HG02943 (cell line): ENCODE data around the gene RNPEPL1.
A peak's percentile ranks its signal among the peaks of the same experiment; 100 is the strongest.
"Not testable (repeated sequence)": the region's sequence is repeated elsewhere in the genome, so short reads cannot be mapped to it uniquely, and the experiment has no call there.

Experiments used
- ATAC-seq: cut with Tn5 transposase; IDR thresholded peaks from one replicate; pipeline ENCODE4 v1.9.1; 2021; ENCODE audit warnings: mild to moderate bottlenecking, low read depth, moderate library complexity; ENCODE audit not compliant: unreplicated experiment

Gene RNPEPL1

GRCh38 chr2:240532031-240532775 lies 36.1 kb upstream of the RNPEPL1 start:
- no peak for ATAC-seq

DNA sequence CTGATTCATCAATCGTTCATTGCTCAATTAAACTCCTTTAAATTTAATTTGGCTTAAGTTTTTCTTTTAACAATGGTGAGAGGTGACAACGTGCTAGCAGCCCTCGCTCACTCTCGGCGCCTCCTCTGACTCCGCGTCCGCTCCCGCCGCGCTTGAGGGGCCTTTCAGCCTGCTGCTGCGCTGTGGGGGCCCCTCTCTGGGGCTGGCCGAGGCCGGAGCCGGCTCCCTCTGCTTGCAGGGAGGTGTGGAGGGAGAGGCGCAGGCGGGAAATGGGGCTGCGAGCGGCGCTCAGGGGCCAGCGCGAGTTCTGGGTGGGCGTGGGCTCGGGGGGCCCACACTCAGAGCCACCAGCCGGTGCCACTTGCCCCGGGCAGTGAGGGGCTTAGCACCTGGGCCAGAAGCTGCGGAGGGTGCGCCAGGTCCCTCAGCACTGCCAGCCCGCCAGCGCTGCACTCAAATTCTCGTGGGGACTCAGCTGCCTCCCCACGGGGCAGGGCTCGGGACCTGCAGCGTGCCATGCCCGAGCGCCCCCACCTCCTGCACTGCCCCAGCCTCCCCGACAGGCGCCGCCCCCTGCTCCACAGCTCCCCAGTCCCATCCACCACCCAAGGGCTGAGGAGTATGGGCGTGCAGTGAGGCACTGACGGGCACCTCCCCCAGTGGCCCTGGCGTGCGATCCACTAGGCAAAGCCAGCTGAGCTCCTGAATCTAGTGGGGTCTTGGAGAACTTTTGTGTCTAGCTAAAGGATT lies 30.1 kb upstream of the RNPEPL1 start:
- ATAC-seq: no peak

DNA sequence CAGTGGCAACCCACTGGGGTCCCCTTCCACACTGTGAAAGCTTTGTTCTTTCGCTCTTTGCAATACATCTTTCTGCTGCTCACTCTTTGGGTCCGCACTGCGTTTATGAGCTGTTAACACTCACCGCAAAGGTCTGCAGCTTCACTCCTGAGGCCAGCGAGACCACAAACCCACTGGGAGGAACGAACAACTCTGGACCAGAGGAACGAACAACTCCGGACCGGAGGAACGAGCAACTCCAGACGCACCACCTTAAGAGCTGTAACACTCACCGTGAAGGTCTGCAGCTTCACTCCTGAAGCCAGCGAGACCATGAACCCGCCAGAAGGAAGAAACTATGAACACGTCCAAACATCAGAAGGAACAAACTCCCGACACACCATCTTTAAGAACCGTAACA lies 29.2 kb upstream of the RNPEPL1 start:
- ATAC-seq: not testable (repeated sequence)

GRCh38 chr2:240539906-240540305 lies 28.4 kb upstream of the RNPEPL1 start:
- no peak for ATAC-seq

- no peak for ATAC-seq
These were observed 17.0 kb upstream of the RNPEPL1 start for GRCh38 chr2:240551288-240551687.

- no peak for ATAC-seq
These were observed 16.5 kb upstream of the RNPEPL1 start for GRCh38 chr2:240551811-240552210.

- ATAC-seq: no peak
These were observed 14.3 kb upstream of the RNPEPL1 start for GRCh38 chr2:240553956-240554480.

DNA sequence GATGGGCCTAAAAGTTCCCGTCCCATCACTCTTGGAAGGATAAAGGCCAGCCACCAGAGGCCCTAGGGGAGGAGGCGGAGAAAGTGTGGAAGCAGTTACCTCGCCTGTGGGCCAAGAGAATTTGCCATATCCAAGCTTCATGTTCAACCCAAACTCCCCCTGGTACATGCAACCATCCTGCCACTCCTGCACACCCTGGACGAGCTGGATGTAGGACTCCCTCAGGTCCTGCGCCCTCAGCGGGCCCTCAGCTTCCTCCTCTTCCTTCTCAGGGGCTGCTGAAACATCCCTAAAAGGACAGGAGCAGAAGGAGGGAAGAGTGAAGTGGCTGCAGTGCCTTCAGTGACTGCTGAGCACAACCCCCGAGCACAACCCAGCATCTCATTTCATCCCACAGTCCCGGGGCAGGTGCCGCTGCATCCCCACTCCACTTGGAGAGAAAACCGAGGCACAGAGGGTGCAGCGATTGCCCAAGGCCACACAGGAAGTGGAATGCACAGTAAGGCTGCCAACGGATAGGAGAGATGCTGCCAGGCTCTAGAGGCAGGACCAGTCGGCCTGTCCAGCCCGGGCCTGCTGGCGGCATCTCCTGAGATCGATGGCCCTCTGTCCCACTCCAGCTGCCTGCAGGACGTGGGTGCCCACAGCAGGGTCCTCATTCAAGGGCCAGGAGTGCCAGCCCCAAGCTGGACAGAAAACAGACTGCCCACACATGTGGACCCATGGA lies 13.4 kb upstream of the RNPEPL1 start:
- ATAC-seq: no peak

- no peak for ATAC-seq
These were observed 12.6 kb upstream of the RNPEPL1 start for GRCh38 chr2:240555541-240556250.

- ATAC-seq: no peak
These were observed 11.7 kb upstream of the RNPEPL1 start for GRCh38 chr2:240556553-240557100.

GRCh38 chr2:240557101-240557751 lies 11.1 kb upstream of the RNPEPL1 start:
- no peak for ATAC-seq

DNA sequence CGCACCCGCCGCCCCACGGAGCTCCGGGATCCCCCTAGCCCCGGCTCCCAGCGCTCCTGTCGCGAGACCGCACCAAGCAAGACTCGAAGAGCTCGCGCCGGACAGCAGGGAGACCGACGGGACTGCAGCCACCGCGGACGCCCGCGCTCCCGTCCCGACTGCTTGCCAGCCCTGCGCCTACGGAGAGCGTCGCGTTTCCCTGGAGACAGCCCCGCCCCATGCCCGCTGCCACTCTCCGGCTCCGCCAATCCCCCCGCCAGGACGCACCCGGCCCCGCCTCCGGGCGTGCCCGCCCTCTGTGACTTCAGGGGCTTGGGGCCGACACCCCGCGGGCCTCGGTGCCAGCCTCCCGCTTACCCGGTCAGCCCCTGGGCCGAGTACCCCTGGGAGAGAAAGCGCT lies 10.5 kb upstream of the RNPEPL1 start, which contains the start of gene ANKMY1:
ANKMY1 (minus strand) TSS at position 181 of the 400 bp plus-strand sequence. CDS start 653 bp downstream, outside the sequence.
- ATAC-seq: no peak

DNA sequence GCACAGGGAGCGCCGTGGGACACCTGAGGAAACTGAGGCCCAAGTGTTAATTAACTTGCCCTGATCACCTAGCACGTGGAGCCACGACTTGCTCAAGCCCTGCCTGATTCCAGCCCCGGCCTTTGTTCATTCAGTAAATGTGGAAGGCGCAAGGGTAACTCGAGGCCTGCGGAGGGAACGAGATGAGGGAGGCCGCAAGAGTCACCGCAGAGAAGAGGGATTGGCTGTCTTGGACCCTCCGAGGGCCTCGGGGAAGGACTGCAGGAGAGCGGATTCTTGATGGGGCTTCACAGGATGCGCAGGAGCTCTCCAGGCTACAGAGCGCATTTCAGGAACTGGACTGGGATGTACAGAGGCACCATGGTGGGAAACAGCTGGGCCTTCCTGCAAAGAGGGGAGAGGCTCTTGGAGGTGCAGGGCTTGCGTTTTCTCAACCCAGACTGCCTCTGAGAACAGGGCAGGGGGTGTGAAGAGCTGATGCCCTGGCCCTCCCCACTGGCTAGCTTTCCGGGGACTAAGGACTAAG lies 10.0 kb upstream of the RNPEPL1 start:
- no peak for ATAC-seq

- ATAC-seq: no peak
These were observed 9.0 kb upstream of the RNPEPL1 start for GRCh38 chr2:240559286-240559685.

- peak; percentile 50 for ATAC-seq
These were observed 8.2 kb upstream of the RNPEPL1 start, which contains the start of gene DUSP28 for GRCh38 chr2:240560084-240560479. Gene DUSP28, plus strand, starts transcription at chr2:240560357. Its CDS starts 328 bp downstream, at chr2:240560685.

DNA sequence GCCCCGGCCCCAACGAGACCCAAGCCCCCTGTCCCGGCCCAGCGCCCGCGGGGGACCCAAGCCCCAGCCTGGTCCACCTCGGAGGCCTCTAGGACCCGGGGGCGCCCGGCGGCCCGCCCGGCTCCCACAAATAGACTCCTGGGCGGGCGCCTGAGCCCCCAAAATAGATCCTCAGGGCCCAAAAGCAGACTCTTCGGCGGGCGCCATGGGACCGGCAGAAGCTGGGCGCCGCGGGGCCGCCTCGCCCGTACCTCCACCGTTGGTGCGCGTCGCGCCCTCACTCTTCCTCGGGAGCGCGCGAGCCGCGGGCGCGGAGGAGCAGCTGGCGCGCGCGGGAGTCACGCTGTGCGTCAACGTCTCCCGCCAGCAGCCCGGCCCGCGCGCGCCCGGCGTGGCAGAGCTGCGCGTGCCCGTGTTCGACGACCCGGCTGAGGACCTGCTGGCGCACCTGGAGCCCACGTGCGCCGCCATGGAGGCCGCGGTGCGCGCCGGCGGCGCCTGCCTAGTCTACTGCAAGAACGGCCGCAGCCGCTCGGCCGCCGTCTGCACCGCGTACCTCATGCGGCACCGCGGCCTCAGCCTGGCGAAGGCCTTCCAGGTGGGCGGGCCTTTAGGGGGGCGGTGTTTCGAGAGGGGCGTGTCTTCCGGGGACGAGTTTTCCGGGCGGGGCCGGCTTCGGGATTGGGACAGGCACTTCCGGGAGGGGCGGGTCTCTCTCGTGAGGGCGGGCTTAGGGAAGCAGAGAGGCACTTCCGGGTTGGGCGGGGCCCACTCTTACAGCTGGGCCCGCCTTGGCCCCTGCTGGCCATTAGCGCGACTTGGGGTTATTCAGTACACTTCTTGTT lies 7.6 kb upstream of the RNPEPL1 start:
- ATAC-seq: peak; percentile 53

GRCh38 chr2:240561325-240561971 lies 6.8 kb upstream of the RNPEPL1 start:
- no peak for ATAC-seq

DNA sequence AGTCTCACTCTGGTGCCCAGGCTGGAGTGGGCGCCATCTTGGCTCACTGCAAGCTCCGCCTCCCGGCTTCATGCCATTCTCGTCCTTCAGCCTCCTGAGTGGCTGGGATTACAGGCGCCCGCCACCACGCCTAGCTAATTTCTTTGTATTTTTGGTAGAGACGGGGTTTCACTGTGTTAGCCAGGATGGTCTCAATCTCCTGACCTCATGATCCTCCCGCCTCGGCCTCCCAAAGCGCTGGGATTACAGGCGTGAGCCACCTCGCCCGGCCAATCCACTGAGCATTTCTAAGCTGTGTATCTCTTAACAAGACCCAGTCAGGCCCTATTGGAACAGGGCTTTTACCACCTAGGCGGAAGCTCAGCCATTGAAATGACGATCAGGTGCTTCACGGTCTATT lies 5.1 kb upstream of the RNPEPL1 start:
- ATAC-seq: not testable (repeated sequence)
